AG04450 (cell line): Measurements from ENCODE around the gene KIF26B. TPM values are rescaled to one million over a fixed set of nuclear protein-coding genes. Genes with fewer than 3 reads are reported as not detected.
"Not testable (repeated sequence)": the region's sequence is repeated elsewhere in the genome, so short reads cannot be mapped to it uniquely, and the experiment has no call there.

Experiments used
- CTCF ChIA-PET: fragments of 300-600, 350-600 bp; formaldehyde crosslinking; extraction: SDS; loops from one replicate; lab custom pipeline; 2022; ENCODE audit warnings: antibody characterized with exemption, inconsistent platforms; lab: Charles Lee
- POLR2A ChIA-PET: fragments of 350-600 bp; formaldehyde crosslinking; extraction: SDS; loops from one replicate; lab custom pipeline; 2021; ENCODE audit warnings: antibody characterized with exemption, inconsistent platforms; lab: Yijun Ruan, JAX
- DNase-seq: peaks from one replicate; pipeline ENCODE4 v3.0.0-alpha.2; 2011; ENCODE audit warnings: low read depth, low spot score
- H3K27ac ChIP-seq: one replicate; pipeline ENCODE4 v1.5.1; 2012; ENCODE audit warnings: low read depth, low read length, control low read depth
- H3K27me3 ChIP-seq: one replicate; pipeline ENCODE4 v1.6.0; 2012; ENCODE audit warnings: low read length; ENCODE audit not compliant: control insufficient read depth, insufficient read depth
- H3K4me3 ChIP-seq: 2 replicates; pipeline ENCODE4 v1.5.1; 2011; ENCODE audit warnings: mild to moderate bottlenecking, low read depth, low read length, control low read depth
- H3K9me3 ChIP-seq: 2 replicates; pipeline ENCODE4 v1.5.1; 2012; ENCODE audit warnings: low read length; ENCODE audit not compliant: control insufficient read depth, insufficient read depth
- polyA plus RNA-seq: library from polyadenylated mRNA; depleted of rRNA; stranded (reverse); fragments of >200 nt; gene quantifications from 2 replicates; pipeline ENCODE4 v1.2.3, GENCODE V29; 2011
- TF ChIP-seq, protein P1 (sequence below): IDR thresholded peaks from 2 replicates; pipeline ENCODE4 v1.5.1; 2011; ENCODE audit warnings: low read depth, low read length, control low read depth, inconsistent platforms

KIF26B gene
- polyA plus RNA-seq, 1 experiment = 2.4 TPM

DNA sequence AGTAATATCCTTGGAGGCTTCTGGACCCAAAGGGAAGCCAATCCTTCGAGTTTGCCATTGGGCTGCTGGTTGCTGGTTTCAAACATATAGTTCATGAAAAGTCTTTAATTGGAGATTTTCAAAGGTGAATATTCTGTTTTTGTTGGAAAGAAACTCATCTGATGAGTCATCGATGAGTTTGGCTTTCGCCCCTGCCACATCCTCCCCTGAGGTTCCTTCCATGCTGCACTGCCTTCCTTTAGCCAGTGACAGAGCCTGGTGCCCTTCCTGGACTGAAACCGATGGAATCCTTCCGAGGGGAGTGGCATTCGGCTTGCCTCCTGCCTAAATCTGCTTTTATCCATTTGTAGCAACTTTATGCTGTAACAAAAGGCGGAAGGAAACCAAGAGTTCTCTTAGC is 550.0 kb downstream of the KIF26B start:
- POLR2A ChIA-PET = no interaction called here
- no peaks in the 10 kb centered on the region for H3K27me3 ChIP-seq
- no peaks in the 10 kb centered on the region for H3K9me3 ChIP-seq
- no peak for DNase-seq
- no peak overlapping the region for H3K4me3 ChIP-seq
- TF ChIP-seq, protein P1, sequence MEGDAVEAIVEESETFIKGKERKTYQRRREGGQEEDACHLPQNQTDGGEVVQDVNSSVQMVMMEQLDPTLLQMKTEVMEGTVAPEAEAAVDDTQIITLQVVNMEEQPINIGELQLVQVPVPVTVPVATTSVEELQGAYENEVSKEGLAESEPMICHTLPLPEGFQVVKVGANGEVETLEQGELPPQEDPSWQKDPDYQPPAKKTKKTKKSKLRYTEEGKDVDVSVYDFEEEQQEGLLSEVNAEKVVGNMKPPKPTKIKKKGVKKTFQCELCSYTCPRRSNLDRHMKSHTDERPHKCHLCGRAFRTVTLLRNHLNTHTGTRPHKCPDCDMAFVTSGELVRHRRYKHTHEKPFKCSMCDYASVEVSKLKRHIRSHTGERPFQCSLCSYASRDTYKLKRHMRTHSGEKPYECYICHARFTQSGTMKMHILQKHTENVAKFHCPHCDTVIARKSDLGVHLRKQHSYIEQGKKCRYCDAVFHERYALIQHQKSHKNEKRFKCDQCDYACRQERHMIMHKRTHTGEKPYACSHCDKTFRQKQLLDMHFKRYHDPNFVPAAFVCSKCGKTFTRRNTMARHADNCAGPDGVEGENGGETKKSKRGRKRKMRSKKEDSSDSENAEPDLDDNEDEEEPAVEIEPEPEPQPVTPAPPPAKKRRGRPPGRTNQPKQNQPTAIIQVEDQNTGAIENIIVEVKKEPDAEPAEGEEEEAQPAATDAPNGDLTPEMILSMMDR = no peak
- no peak overlapping the region for H3K27ac ChIP-seq
- CTCF ChIA-PET = no interaction called here

DNA sequence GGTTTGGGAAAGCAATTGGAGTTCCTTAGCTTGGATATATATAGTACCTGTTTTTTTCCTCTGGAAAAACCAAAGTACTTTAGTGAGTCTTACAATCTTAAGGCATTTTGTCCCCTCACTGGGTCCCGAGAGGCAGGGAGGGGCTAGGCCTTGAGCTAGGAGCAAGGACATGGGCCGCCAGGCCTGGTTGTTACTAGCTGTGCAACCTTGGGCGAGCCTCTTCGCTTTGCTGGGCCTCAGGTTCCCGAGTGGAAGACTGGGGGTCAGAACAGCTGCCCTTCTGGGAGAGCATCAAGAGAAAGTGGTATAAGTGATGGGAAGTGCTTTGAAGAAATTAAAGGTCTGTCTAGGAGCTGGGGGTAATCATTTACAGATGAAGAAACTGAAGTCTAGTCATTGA is 553.2 kb downstream of the KIF26B start:
- H3K4me3 ChIP-seq = no peak overlapping the region
- no peak overlapping the region for H3K27ac ChIP-seq
- no peaks in the 10 kb centered on the region; the same call in 1 of the 2 replicates for H3K9me3 ChIP-seq
- H3K27me3 ChIP-seq = no peaks in the 10 kb centered on the region
- ChIA-PET POLR2A (no interaction called here), CTCF (no interaction called here)
- DNase-seq = no peak
- TF ChIP-seq, protein P1 = no peak

DNA sequence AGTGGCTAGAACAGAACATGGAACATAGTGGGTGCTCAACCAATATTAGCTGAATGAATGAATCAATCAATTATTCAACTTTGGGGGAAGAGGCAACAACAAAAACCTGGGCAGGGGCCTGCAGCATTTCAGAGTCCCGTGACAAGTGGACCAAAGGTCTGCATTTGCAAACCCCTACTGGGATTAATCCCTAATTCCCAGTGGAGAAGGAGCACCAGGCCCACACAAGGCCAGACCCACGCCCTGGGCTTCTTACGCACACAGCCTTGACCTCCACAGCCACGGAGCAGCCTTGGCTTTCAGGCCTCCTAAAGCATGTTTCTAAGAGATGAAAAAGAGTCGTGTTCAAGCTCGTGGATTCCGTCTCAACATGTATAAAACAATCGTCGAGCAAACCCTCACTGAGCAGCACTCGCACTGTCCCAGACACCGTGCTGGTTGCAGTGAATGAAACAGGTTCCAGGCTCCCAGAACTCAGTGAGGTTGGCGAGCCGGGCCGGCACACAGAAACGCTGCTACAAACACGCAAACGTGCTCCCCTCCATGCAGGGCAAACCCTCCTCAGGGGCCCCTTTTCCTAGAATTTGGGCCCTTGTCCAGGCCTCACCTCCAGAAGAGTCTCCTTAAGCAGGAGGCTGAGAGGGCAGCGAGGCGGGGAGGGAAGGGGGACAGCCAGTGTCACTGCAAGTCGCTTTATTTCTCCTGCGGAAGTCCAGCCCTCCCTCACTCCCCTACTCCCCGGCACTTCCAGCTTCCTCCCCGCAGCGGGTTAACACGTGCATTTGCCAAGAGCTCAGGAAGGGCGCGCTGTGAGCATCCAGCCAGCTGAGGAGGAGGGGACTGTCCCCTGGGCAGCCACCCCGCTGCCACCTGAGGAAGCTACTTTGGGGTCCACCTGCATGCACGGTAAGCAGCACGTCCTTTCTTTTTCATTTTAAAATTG is 556.4 kb downstream of the KIF26B start:
- Histone ChIP-seq H3K27ac (no peak overlapping the region), H3K4me3 (no peak overlapping the region), H3K27me3 (no peaks in the 10 kb centered on the region), H3K9me3 (no peaks in the 10 kb centered on the region; the same call in 1 of the 2 replicates)
- CTCF ChIA-PET = no interaction called here
- DNase-seq = no peak
- POLR2A ChIA-PET = no interaction called here
- TF ChIP-seq, protein P1 = no peak

DNA sequence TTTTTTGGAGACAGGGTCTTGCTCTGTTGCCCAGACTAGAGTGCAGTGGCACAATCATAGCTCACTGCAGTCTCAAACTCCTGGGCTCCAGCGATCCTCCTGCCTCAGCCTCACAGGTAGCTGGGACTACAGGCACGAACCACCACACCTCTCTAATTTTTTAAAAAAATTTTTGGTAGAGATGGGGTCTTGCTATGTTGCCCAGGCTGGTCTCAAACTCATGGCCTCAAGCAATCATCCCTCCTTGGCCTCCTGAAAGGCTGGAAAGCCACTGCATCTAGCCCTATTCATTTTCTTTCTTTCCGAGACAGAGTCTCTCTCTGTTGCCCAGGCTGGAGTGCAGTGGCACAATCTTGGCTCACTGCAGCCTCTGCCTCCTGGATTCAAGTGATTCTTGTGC is 559.2 kb downstream of the KIF26B start:
- H3K4me3 ChIP-seq, CTCF ChIA-PET, POLR2A ChIA-PET: not testable (repeated sequence)

DNA sequence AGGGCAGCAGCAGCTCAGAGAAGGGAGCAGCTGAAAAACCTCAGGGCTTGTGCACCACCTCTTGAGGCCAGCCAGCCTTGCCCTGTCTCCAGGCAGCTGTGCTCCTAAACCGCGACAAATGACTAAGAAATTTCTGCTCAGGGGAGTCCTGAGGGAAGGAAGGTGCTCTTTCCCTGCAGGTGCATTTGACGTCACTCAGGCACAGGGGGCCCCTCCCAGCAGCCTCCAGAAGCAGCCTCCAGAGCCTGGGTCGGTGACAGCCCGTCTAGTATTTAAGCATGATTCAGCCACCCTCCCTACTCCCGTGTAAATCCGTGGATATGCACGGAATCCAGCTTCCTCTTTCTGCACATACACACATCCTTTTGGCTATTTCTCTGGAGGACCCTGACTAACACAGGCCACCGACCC is 560.5 kb downstream of the KIF26B start:
- ChIA-PET POLR2A (interaction anchor here (0.8 to 1.0 kb wide), 2 partner anchors 49 to 108 kb away, joined by 3 to 4 read pairs; no protein-coding TSS in a partner anchor), CTCF (no interaction called here)
- TF ChIP-seq, protein P1 = no peak
- DNase-seq = no peak
- no peak overlapping the region for H3K4me3 ChIP-seq
- no peaks in the 10 kb centered on the region for H3K27me3 ChIP-seq
- H3K27ac ChIP-seq = no peak overlapping the region
- H3K9me3 ChIP-seq = no peaks in the 10 kb centered on the region; the same call in 1 of the 2 replicates

More for the DNA sequence above, 559.2 kb downstream of the KIF26B start:
- not testable (repeated sequence) for H3K27me3 ChIP-seq, DNase-seq, H3K9me3 ChIP-seq, H3K27ac ChIP-seq
